GM19035 (cell line): ENCODE data around the gene GPS2.

Experiments
- ATAC-seq: cut with Tn5 transposase; IDR thresholded peaks from one replicate; pipeline ENCODE4 v1.9.1; 2021; ENCODE audit not compliant: unreplicated experiment

GPS2 gene

GRCh38 chr17:7314719-7315569 is at the start of gene GPS2:
Gene GPS2 (minus strand): TSS chr17:7315360. CDS start chr17:7315052, 308 bp downstream.
- peak; percentile 74 for ATAC-seq

GRCh38 chr17:7363311-7363710 is 48.2 kb upstream of the GPS2 start:
- no peak for ATAC-seq

- no peak for ATAC-seq
These were observed 46.7 kb upstream of the GPS2 start for GRCh38 chr17:7361906-7362305.

- no peak for ATAC-seq
These were observed 42.2 kb upstream of the GPS2 start for GRCh38 chr17:7357381-7357780.

GRCh38 chr17:7356756-7357155 is 41.6 kb upstream of the GPS2 start:
- ATAC-seq, result no peak

- ATAC-seq, result no peak
These were observed 41.0 kb upstream of the GPS2 start for GRCh38 chr17:7356072-7356549.

GRCh38 chr17:7355573-7355972 is 40.4 kb upstream of the GPS2 start:
- ATAC-seq, result no peak

GRCh38 chr17:7355053-7355452 is 39.9 kb upstream of the GPS2 start, which contains the start of gene TMEM95:
Gene TMEM95 (plus strand): TSS chr17:7355156. CDS start chr17:7355205, 49 bp downstream.
- no peak for ATAC-seq

- no peak for ATAC-seq
These were observed 39.2 kb upstream of the GPS2 start for GRCh38 chr17:7354262-7354843.

- ATAC-seq, result no peak
These were observed 37.9 kb upstream of the GPS2 start for GRCh38 chr17:7352910-7353635.

- no peak for ATAC-seq
These were observed 37.3 kb upstream of the GPS2 start for GRCh38 chr17:7352503-7352889.

GRCh38 chr17:7351665-7352502 is 36.7 kb upstream of the GPS2 start, which contains the start of gene KCTD11:
Gene KCTD11 (plus strand): TSS chr17:7352162.
- ATAC-seq, result peak; percentile 71

GRCh38 chr17:7348478-7349242 is 33.5 kb upstream of the GPS2 start:
- no peak for ATAC-seq

- ATAC-seq, result no peak
These were observed 32.7 kb upstream of the GPS2 start for GRCh38 chr17:7347630-7348477.

- ATAC-seq, result no peak
These were observed 31.8 kb upstream of the GPS2 start for GRCh38 chr17:7346761-7347614.

GRCh38 chr17:7343250-7343649 is 28.1 kb upstream of the GPS2 start:
- no peak for ATAC-seq

- ATAC-seq, result no peak
These were observed 26.7 kb upstream of the GPS2 start for GRCh38 chr17:7341842-7342241.

- ATAC-seq, result no peak
These were observed 25.0 kb upstream of the GPS2 start for GRCh38 chr17:7340179-7340578.
